C4-2B (cell line): Measurements from ENCODE around the gene PLA2G15.

ENCODE experiments used
- H3K27ac ChIP-seq: fragments of 450-650 bp; 2 replicates; pipeline ENCODE4 v1.5.1; 2017
- ZFX ChIP-seq: fragments of 450-650 bp; IDR thresholded peaks from 2 replicates; pipeline ENCODE4 v1.6.1; 2017
- TF ChIP-seq, protein P1 (sequence below): fragments of 450-650 bp; conservative IDR thresholded peaks from 2 replicates; pipeline ENCODE4 v1.5.1; 2017; ENCODE audit warnings: mild to moderate bottlenecking

Gene PLA2G15

DNA sequence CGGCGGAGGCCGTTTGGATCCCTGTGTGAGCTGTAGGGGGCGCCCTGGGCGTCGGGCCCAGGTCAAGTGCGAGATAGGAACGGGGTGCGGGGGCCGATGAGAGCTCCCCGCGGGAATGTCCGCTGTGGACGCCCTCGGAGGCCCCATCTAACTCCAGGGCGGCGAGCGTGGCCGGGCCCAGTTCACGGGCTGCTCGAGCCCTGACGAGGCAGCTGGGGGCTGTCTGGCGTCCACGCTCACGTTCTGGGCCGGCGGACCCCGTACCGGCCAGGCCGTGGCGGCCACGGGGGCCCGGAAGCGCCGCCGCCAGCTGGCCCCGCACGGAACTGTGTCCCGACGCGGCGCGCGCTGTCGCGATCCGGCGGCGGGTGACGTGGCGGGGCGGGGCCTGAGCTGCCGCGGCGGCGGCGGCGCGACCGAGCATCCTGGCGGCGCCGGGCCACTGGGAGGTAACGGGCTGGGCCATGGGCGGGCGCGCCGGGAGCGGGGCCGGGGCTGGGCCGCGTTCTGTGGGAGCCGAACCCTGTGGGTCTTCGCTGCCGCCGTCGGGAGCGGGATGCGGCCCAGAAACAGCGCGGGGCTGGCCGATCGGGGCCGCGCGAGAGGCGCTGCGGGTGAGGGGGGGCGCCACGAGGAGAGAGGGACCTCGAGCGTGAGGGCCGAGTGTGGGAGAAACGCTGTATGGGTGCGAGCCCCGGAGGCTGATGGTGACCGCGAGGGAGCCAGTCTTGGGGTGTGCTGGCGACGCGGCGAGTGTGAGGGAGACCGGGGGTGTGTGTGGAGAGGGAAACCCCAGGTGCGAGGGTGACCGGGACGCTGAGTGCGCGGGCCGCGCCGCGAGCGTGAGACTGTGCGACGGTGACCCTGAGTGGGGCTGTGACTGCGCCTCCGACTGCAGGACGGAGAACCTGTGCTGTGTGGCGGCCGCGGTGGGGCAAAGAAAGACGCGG, 19.2 kb downstream of the PLA2G15 start, which contains the start of gene SLC7A6:
TSS of gene SLC7A6 (plus strand) at position 399 of the 950 bp plus-strand sequence. CDS start 10,201 bp downstream, outside the sequence.
- peak within 1 kb of the TSS; percentile 93 for H3K27ac ChIP-seq
- peak; percentile 74; the same call in 1 of the 2 replicates for TF ChIP-seq ZFX
- TF ChIP-seq, protein P1, sequence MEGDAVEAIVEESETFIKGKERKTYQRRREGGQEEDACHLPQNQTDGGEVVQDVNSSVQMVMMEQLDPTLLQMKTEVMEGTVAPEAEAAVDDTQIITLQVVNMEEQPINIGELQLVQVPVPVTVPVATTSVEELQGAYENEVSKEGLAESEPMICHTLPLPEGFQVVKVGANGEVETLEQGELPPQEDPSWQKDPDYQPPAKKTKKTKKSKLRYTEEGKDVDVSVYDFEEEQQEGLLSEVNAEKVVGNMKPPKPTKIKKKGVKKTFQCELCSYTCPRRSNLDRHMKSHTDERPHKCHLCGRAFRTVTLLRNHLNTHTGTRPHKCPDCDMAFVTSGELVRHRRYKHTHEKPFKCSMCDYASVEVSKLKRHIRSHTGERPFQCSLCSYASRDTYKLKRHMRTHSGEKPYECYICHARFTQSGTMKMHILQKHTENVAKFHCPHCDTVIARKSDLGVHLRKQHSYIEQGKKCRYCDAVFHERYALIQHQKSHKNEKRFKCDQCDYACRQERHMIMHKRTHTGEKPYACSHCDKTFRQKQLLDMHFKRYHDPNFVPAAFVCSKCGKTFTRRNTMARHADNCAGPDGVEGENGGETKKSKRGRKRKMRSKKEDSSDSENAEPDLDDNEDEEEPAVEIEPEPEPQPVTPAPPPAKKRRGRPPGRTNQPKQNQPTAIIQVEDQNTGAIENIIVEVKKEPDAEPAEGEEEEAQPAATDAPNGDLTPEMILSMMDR = peak; percentile 70

DNA sequence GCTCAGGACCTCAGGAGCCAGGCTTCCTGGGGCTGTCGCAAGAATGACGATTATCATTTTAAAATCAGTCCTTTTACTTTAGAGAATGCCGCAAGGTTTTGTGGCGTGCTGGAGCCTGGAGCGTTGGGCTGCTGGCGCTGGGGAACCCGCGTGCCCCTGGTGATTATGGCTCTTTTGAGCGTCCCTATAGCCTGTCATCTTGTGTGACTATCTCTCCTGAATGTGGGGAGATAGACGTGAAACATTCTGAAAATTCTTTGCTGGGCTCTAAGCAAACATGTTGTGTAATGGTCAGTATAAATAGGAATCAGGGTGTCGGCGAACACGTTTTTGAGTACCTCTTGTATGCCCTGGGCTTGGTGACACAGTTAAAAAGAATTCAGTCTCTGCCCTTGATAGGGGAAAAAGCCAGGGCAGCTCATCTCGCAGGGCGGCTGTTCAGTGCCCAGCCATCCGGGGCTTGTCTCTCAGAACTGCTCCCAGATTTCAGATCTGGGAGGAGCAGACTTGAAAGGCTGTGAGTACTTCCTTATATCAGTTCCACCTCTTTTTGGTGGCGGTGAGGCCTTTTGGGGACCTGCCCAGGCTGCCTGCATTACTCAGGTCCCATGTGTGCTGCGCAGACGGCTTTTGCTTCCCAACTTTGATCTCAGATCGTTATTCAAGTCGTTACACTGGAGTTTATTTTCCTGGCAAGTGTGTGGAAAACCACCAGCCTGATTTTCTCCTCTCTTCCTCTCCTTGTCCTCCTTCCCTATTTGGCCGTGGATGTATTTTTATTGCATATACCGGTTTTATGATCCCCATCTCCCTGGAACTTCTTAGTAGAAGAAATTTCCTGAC, 20.1 kb downstream of the PLA2G15 start:
- peak overlapping the region; percentile 93 for H3K27ac ChIP-seq
- TF ChIP-seq ZFX = no peak
- TF ChIP-seq, protein P1 = no peak

DNA sequence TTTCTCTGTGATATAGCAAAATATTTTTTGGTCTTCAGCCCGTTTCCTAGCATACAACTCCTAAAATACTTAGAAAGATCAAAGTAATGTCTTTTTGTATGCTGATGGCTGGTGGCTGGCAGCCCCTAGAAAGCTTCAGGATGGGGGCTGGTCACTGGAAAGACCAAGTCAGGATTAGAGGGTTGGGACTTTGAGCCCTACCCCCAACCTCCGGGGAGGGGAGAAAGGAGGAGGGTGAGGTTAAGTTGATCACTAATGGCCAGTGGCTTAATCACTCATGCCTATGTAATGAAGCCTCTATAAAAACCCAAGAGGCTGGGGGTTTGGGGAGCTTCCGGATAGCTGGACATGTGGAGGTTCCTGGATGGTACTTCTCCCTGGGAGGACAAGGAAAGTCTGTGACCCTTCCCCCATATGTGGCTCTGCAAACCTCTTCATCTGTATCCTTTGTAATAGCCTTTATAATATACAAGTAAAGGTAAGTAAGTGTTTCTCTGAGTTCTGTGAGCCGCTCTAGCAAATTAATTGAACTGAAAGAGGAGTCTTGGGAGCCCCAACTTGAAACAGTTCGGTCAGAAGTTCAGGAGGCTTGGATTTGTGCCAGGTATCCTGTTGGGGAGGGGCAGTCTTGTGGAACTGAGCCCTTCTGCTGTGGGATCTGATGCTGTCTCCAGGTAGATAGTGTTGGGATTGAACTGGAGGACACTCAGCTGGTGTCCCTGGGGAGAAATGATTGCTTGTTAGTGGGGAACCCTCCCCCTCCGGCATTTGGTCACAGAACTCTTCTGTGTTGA, 22.6 kb downstream of the PLA2G15 start:
- H3K27ac ChIP-seq = no peak overlapping the region
- TF ChIP-seq ZFX = no peak
- TF ChIP-seq, protein P1 = no peak

DNA sequence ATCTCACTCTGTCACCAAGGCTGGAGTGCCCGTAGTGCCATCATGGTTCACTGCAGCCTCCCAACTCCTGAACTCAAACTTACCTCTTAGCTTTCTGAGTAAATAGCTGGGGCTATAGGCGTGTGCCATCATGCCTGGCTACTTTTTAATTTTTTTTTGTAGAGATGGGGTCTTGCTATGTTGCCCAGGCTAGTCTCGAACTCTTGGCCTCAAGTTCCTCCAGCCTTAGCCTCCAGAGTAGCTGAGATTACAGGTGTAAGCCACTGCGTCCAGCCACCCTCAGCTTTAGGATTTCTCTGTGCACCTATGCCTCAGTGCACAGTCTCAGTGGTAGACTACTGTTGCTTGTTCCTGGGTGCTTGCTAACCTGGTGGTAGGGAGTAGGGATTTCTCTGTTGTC, 24.6 kb downstream of the PLA2G15 start:
- TF ChIP-seq, protein P1 = no peak
- no peak for TF ChIP-seq ZFX
- H3K27ac ChIP-seq = no peak overlapping the region

DNA sequence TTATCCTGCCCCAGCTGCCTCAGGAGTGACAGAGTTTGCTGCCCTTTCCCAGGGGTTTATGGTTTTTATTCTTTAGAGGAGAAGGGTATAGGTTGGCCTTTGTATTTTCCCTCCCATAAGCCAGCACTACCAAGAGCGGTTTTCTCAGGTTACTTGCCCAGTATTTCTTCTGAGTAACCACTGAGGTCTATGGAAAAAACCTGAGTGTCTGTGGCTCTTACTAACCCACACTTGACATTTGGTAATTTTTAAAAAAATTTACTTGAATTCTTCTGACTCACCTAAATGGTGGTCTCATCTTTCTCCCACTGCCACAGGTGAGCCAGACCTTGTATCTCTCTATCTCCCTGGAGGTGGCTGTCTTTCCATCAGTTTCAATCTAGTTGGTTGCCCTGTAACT, 25.2 kb downstream of the PLA2G15 start:
- TF ChIP-seq ZFX = no peak
- TF ChIP-seq, protein P1 = no peak
- H3K27ac ChIP-seq = no peak overlapping the region

DNA sequence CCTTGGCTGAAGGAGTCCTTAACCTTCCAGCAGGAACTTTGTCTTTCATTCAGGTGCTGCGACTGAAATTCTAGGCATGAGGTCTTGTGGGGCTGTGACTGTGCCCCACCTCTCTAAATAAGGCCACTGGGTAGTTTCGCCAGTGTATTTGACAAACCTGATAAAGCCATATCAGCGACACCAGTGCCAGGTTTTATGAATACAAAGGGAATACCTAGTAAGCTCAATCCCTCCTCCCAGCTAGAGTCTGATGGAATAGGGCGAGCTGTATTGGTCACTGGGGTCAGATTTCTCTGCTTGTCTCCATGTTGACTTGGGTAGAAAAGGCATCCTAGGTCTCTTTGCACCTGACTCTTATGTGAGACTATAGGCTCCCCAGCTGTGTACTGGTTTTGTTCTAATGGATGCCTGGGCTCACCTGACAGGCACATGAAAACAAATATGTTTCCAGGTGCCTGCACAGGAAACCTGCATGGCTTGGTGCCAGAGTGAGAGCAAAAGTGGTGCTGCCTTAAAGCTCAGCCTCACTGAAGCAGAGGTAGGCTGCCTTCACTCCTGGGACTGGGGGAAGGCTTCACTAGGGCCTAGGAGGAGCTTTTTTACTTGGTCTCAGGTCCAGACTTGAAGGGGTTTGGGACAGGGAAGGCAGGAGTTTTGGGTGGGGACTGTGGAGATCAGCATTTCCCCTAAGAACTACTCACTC, 27.5 kb downstream of the PLA2G15 start:
- no peak overlapping the region for H3K27ac ChIP-seq
- TF ChIP-seq ZFX = no peak
- TF ChIP-seq, protein P1 = no peak
